ENCODE results near the gene C2orf68.
"Not testable (repeated sequence)": the region's sequence is repeated elsewhere in the genome, so short reads cannot be mapped to it uniquely, and the experiment has no call there.

Gene C2orf68

GRCh38 chr2:85611705-85612587 lies at the start of gene C2orf68:
TSS of gene C2orf68 (minus strand) at chr2:85612066. CDS start at chr2:85611984, 82 bp downstream.
- Histone ChIP-seq H3K9ac (ENCODE audit: low read length) (peak within 1 kb of the TSS; percentile 83), H3K4me3 (ENCODE audit: low read length) (peak within 1 kb of the TSS; percentile 88), H3K27me3 (ENCODE audit: control insufficient read depth, insufficient read depth, low read length) (no peaks in the 10 kb centered on the region), H3K9me3 (ENCODE audit: control insufficient read depth, low read length) (no peaks in the 10 kb centered on the region), H3K36me3 (ENCODE audit: control insufficient read depth, insufficient read depth, low read length) (no peaks in the 10 kb centered on the region), H3K4me1 (ENCODE audit: control insufficient read depth, insufficient read depth, low read length) (peaks cover 6% of the 10 kb centered on the region)

DNA sequence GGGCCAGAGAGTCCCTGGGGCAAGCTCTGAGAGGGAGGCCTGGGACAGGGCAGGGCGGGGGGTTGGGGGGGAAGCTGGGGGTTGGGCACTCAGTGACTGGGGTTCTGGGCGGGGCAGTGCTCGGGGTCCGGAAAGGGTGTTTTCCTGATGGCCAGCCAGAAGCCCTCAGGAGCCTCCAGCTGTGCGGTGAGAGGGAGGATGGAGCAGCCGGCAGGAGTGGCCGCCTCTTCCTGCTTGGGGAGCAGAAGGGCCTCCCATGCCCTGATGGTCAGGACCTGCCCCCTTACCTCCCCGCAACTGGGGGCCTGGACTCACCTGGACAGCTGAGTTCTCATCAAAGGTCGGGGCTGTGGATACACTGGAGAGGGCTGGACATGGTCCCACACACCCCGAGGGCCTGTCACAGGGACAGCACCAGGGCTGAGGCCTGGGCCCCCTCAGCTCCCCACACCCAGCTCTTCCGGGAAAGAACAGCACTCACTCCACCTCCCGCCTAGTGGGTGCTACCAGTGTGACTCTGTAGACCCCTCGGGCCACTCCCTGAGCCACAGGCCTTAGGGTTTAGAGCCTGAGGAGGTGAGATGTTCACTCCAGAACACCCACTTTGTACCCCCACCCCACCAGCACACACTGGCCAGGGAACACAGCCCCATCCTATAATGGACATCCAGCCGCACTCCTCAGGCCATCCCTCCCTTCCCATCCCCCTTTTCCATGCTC lies 49.4 kb upstream of the C2orf68 start:
- no peaks in the 10 kb centered on the region for H3K27me3 ChIP-seq (ENCODE audit: control insufficient read depth, insufficient read depth, low read length)
- no peak overlapping the region for H3K4me3 ChIP-seq (ENCODE audit: low read length)
- H3K36me3 ChIP-seq (ENCODE audit: control insufficient read depth, insufficient read depth, low read length): no peaks in the 10 kb centered on the region
- H3K9me3 ChIP-seq (ENCODE audit: control insufficient read depth, low read length): no peaks in the 10 kb centered on the region
- no peaks in the 10 kb centered on the region for H3K4me1 ChIP-seq (ENCODE audit: control insufficient read depth, insufficient read depth, low read length)
- no peak overlapping the region for H3K9ac ChIP-seq (ENCODE audit: low read length)

- H3K9me3 ChIP-seq (ENCODE audit: control insufficient read depth, low read length): no peaks in the 10 kb centered on the region
- H3K27me3 ChIP-seq (ENCODE audit: control insufficient read depth, insufficient read depth, low read length): no peaks in the 10 kb centered on the region
- no peaks in the 10 kb centered on the region for H3K4me1 ChIP-seq (ENCODE audit: control insufficient read depth, insufficient read depth, low read length)
- no peaks in the 10 kb centered on the region for H3K36me3 ChIP-seq (ENCODE audit: control insufficient read depth, insufficient read depth, low read length)
- H3K4me3 ChIP-seq (ENCODE audit: low read length): no peak overlapping the region
- no peak overlapping the region for H3K9ac ChIP-seq (ENCODE audit: low read length)
Measured at GRCh38 chr2:85660725-85661124, 48.9 kb upstream of the C2orf68 start.

- H3K27me3 ChIP-seq (ENCODE audit: control insufficient read depth, insufficient read depth, low read length); H3K4me3 ChIP-seq (ENCODE audit: low read length); H3K36me3 ChIP-seq (ENCODE audit: control insufficient read depth, insufficient read depth, low read length); H3K4me1 ChIP-seq (ENCODE audit: control insufficient read depth, insufficient read depth, low read length); H3K9ac ChIP-seq (ENCODE audit: low read length); H3K9me3 ChIP-seq (ENCODE audit: control insufficient read depth, low read length): not testable (repeated sequence)
Measured at GRCh38 chr2:85660301-85660700, 48.4 kb upstream of the C2orf68 start.

DNA sequence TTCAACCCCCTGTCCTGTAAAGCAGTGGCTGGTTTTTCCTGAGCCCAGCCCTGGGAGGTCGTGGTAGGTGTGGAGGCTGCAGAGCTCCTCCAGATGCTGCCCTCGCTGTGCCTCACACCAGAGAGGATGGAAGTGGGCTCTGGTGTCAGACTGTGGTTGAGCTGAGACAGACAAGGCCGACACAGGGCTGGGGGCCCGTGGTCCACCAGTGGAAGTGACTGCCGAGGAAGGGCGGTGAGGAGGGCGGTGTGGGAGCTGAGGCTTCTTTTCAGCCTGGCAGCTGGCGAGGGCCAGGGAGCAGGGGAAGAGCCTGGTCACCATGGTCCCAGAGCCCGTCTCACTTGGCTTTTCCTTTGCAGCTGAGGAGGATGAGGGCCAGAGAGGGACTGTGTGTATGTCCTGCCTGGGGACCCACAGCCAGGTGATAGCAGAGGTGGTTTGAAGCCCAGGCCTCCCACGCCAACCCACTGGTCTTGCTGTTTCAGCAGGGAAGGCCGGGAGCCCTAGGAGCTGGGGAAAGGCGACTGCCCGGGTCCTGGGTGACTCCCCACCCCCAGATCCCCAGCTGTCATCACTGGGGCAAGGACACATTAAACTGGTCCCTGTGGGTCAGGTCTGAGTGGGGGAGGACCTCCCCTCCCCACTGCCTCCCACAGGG lies 47.6 kb upstream of the C2orf68 start:
- Histone ChIP-seq H3K4me3 (ENCODE audit: low read length) (no peak overlapping the region), H3K27me3 (ENCODE audit: control insufficient read depth, insufficient read depth, low read length) (no peaks in the 10 kb centered on the region), H3K9ac (ENCODE audit: low read length) (no peak overlapping the region), H3K36me3 (ENCODE audit: control insufficient read depth, insufficient read depth, low read length) (no peaks in the 10 kb centered on the region), H3K4me1 (ENCODE audit: control insufficient read depth, insufficient read depth, low read length) (no peaks in the 10 kb centered on the region), H3K9me3 (ENCODE audit: control insufficient read depth, low read length) (no peaks in the 10 kb centered on the region)

DNA sequence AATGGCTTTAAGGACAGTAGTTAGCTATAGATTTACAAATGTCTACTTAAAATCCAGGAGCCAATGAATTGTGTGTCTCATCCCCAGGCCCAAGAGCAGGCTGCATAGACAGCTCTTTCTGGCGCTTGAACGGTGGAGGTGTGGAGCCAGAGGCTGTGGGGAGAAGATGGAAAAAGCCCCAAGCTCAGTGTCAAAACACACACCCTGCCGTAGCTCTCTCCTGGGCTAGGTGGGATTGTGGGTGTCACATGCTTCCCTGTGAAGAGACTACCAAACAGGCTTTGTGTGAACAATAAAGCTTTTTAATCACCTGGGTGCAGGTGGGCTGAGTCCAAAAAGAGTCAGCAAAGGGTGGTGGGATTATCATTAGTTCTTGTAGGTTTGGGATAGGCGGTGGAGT lies 45.5 kb upstream of the C2orf68 start:
- H3K4me3 ChIP-seq (ENCODE audit: low read length); H3K9me3 ChIP-seq (ENCODE audit: control insufficient read depth, low read length); H3K9ac ChIP-seq (ENCODE audit: low read length); H3K4me1 ChIP-seq (ENCODE audit: control insufficient read depth, insufficient read depth, low read length); H3K36me3 ChIP-seq (ENCODE audit: control insufficient read depth, insufficient read depth, low read length); H3K27me3 ChIP-seq (ENCODE audit: control insufficient read depth, insufficient read depth, low read length): not testable (repeated sequence)

DNA sequence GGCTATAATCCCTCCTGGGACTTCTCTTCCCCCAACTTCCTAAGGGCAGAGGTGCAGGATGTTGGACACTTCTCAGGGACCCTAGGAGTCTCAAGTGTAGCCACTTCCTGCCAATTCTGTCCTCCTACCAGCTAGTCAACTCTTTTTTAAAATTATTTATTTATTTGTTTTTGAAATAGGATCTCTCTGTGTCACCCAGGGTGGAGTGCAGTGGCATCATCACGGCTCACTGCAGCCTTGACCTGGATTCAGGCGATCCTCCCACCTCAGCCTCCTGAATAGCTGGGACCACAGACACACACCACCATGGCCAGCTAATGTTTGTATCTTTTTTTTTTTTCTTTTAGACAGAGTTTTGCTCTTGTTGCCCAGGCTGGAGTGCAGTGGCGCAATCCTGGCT lies 44.6 kb upstream of the C2orf68 start:
- H3K4me3 ChIP-seq (ENCODE audit: low read length): no peak overlapping the region
- no peaks in the 10 kb centered on the region for H3K9me3 ChIP-seq (ENCODE audit: control insufficient read depth, low read length)
- no peaks in the 10 kb centered on the region for H3K27me3 ChIP-seq (ENCODE audit: control insufficient read depth, insufficient read depth, low read length)
- no peaks in the 10 kb centered on the region for H3K36me3 ChIP-seq (ENCODE audit: control insufficient read depth, insufficient read depth, low read length)
- H3K4me1 ChIP-seq (ENCODE audit: control insufficient read depth, insufficient read depth, low read length): no peaks in the 10 kb centered on the region
- H3K9ac ChIP-seq (ENCODE audit: low read length): no peak overlapping the region

GRCh38 chr2:85655961-85656417 lies 44.1 kb upstream of the C2orf68 start:
- H3K27me3 ChIP-seq (ENCODE audit: control insufficient read depth, insufficient read depth, low read length): no peaks in the 10 kb centered on the region
- H3K4me1 ChIP-seq (ENCODE audit: control insufficient read depth, insufficient read depth, low read length): no peaks in the 10 kb centered on the region
- no peaks in the 10 kb centered on the region for H3K9me3 ChIP-seq (ENCODE audit: control insufficient read depth, low read length)
- H3K9ac ChIP-seq (ENCODE audit: low read length): no peak overlapping the region
- H3K4me3 ChIP-seq (ENCODE audit: low read length): no peak overlapping the region
- H3K36me3 ChIP-seq (ENCODE audit: control insufficient read depth, insufficient read depth, low read length): no peaks in the 10 kb centered on the region

DNA sequence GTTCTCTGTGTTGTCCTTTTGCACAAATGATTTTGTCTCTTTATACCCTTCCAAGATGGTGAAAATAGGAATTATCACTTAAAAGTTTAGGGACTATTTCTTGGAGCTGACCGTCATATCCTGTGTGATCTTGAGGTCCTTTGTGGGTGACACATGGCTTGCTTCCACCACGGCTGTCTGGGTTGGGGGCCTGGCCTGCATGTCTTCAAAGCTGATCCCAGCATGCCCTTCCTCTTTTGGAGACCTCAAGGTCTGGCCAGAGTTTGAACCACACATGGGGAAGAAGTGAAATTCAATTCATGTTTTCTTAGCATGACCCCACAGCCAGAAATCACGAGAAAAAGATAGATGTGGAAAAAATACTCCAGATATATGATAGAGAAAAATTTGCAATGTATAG lies 42.1 kb upstream of the C2orf68 start:
- Histone ChIP-seq H3K9ac (ENCODE audit: low read length) (no peak overlapping the region), H3K36me3 (ENCODE audit: control insufficient read depth, insufficient read depth, low read length) (peaks cover 2% of the 10 kb centered on the region), H3K4me3 (ENCODE audit: low read length) (no peak overlapping the region), H3K27me3 (ENCODE audit: control insufficient read depth, insufficient read depth, low read length) (no peaks in the 10 kb centered on the region), H3K4me1 (ENCODE audit: control insufficient read depth, insufficient read depth, low read length) (no peaks in the 10 kb centered on the region), H3K9me3 (ENCODE audit: control insufficient read depth, low read length) (no peaks in the 10 kb centered on the region)

- Histone ChIP-seq H3K9me3 (ENCODE audit: control insufficient read depth, low read length) (no peaks in the 10 kb centered on the region), H3K9ac (ENCODE audit: low read length) (no peak overlapping the region), H3K4me3 (ENCODE audit: low read length) (no peak overlapping the region), H3K4me1 (ENCODE audit: control insufficient read depth, insufficient read depth, low read length) (no peaks in the 10 kb centered on the region), H3K27me3 (ENCODE audit: control insufficient read depth, insufficient read depth, low read length) (no peaks in the 10 kb centered on the region), H3K36me3 (ENCODE audit: control insufficient read depth, insufficient read depth, low read length) (peaks cover 12% of the 10 kb centered on the region)
Measured at GRCh38 chr2:85652056-85652455, 40.2 kb upstream of the C2orf68 start.

DNA sequence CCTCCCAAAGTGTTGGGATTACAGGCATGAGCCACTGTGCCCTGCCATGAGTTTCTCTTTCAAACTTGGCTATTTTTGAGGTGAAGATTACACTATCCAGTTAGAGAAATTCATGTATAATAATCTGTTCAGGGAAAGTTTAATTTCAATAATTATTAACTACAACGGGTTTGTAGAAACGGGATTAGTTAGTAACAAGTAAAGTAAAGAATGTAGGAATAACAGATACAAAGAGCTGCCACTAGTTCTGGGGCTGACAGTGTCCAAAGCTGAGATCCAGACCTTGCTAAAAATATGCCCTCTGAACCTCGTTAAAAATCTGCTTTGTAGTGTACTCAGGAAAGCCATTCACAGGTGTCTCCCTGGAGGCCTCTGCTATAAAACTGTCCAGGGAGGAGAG lies 39.2 kb upstream of the C2orf68 start:
- Histone ChIP-seq H3K4me1 (ENCODE audit: control insufficient read depth, insufficient read depth, low read length) (no peaks in the 10 kb centered on the region), H3K4me3 (ENCODE audit: low read length) (no peak overlapping the region), H3K9me3 (ENCODE audit: control insufficient read depth, low read length) (no peaks in the 10 kb centered on the region), H3K27me3 (ENCODE audit: control insufficient read depth, insufficient read depth, low read length) (no peaks in the 10 kb centered on the region), H3K36me3 (ENCODE audit: control insufficient read depth, insufficient read depth, low read length) (peaks cover 12% of the 10 kb centered on the region), H3K9ac (ENCODE audit: low read length) (no peak overlapping the region)

GRCh38 chr2:85650456-85650855 lies 38.6 kb upstream of the C2orf68 start:
- no peaks in the 10 kb centered on the region for H3K9me3 ChIP-seq (ENCODE audit: control insufficient read depth, low read length)
- H3K36me3 ChIP-seq (ENCODE audit: control insufficient read depth, insufficient read depth, low read length): peaks cover 19% of the 10 kb centered on the region
- no peak overlapping the region for H3K9ac ChIP-seq (ENCODE audit: low read length)
- H3K4me3 ChIP-seq (ENCODE audit: low read length): no peak overlapping the region
- H3K4me1 ChIP-seq (ENCODE audit: control insufficient read depth, insufficient read depth, low read length): no peaks in the 10 kb centered on the region
- H3K27me3 ChIP-seq (ENCODE audit: control insufficient read depth, insufficient read depth, low read length): no peaks in the 10 kb centered on the region
